LNCAP (cell line): Measurements from ENCODE around the gene FIBP.

Source experiments
- CTCF ChIP-seq: fragments of 450-650 bp; IDR thresholded peaks from 2 replicates; pipeline ENCODE4 v1.5.1; 2017; ENCODE audit warnings: mild to moderate bottlenecking

Gene FIBP

GRCh38 chr11:65864706-65865471 lies 23.4 kb downstream of the FIBP start:
- TF ChIP-seq CTCF = no peak

DNA sequence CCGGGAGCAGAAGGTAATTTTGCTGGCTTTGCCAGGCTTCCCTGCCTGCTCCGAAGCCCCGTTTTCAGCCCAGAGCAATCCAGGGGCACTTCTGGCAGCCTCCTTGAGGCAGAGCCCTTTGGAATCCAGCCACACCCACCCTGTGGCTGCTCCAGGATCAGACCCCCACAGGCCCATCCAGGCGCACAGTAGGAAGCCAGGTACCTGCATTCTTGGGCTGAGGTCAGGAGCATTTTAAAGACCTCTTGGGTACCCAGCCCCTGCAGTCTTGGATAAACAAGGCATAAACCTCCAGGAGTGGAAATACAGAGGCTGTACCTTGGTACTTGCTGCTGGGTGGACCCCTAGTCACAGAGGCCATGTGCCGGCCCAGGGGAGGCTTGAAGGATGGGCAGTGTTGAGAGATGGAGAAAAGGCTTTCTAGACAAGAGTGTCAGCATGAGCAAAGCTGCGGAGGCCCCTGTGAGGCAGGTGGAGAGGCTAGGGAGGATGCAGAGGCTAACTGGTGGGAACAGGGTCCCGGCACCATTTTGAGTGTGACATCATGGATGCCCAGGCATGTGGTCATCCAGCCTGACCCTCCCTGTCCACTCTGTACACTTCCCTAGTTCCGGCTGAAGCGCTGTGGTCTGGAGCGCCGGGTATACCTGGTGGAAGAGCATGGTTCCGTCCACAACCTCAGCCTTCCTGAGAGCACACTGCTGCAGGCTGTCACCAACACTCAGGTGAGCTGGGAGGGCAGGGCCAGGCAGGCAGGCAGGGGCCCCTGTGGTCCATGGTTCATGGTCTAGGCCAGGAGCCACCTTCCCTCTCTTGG lies 24.2 kb downstream of the FIBP start:
- TF ChIP-seq CTCF = no peak

DNA sequence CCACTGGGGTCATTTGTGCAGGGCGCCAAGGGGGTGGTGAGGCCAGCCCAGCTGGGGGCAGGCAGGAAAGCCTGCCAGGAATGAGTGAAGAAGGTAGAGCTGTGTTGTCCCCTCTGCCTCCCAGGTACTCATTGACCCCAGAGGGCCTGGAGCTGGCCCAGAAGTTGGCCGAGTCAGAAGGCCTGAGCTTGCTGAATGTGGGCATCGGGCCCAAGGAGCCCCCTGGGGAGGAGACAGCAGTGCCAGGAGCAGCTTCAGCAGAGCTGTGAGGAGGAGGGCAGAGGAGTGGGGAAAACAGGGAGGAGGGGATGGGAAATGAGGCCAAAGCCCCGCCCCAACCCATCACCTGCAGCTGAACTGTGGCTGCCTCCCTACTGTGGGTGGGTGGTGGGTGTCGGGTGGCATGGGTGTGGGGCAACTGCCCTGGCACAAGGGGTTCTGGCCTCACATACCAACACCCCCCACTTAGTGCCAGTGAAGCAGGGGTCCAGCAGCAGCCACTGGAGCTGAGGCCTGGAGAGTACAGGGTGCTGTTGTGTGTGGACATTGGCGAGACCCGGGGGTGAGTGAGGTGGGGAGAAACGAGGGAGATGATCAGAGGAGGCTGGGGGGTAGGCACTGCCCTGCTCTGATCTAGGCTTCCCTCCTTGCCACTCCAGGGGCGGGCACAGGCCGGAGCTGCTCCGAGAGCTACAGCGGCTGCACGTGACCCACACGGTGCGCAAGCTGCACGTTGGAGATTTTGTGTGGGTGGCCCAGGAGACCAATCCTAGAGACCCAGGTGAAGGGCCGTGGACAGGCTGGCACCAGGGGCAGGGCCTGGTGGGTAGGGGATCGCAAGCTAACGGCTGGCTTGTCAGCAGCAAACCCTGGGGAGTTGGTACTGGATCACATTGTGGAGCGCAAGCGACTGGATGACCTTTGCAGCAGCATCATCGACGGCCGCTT lies 25.1 kb downstream of the FIBP start:
- no peak for TF ChIP-seq CTCF

DNA sequence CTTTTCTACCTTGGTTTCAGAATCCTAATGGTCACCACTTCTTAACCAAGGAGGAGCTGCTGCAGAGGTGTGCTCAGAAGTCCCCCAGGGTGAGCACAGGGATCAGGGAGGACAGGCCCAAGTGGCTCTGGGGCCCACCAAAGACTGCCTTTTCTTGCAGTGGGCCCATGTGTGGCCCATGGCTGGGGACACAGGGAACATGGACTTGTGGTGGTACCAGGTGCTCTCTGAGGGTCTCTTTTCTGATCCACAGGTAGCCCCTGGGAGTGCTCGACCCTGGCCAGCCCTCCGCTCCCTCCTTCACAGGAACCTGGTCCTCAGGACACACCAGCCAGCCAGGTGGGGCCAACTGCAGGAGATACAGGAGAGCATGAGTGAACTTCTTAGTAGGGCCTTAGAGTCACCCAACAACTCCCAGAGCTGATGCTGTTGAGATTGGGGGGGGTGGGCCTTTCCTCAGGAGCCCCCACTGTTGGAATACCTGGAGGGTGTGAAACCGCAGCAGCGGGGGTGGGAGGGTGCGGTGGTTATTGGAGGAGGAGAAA lies 26.0 kb downstream of the FIBP start:
- TF ChIP-seq CTCF = no peak

DNA sequence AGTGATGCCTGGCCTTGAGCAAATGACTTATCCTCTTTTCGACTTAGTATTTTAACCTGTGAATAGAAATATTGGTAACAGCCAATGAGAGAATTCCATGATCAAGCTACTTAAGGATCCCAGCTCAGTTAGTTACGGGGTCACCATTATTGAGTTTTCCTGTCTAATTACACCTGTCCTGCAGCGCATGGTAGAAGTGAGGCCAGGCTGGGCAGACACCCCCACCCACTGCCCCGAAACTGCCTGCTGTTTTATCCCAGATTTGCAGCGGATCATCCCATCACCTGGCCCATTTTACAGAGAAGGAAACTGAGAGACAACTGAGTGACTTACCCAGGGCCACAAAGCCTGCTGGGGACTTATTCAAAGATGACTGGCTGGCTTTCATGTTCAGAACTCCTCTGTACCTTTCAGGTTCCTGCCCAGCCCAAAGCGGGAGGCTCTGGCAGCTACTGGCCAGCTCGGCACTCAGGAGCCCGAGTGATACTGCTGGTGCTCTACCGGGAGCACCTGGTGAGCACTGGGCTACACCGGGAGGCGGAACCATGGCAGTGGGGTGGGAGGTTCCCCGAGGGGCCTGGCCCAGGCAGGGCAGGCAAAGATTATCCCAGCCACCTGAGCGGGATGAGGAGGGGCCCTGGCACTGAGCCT lies 26.6 kb downstream of the FIBP start:
- no peak for TF ChIP-seq CTCF

- TF ChIP-seq CTCF = no peak
Measured at GRCh38 chr11:65861165-65861505, 27.1 kb downstream of the FIBP start.
